Stimulated activated CD8-positive, alpha-beta memory T cell treated with anti-CD3 and anti-CD28 coated beads, Interleukin-12 subunit alpha, Interleukin-12 subunit beta, amount 100 ng/mL, for 4 hours (primary cell): ENCODE results near the gene GLB1L2.

Experiments used
- DNase-seq: peaks from one replicate; pipeline ENCODE4 v3.0.0-alpha.2; 2020; ENCODE audit warnings: low read depth

The GLB1L2 gene

DNA sequence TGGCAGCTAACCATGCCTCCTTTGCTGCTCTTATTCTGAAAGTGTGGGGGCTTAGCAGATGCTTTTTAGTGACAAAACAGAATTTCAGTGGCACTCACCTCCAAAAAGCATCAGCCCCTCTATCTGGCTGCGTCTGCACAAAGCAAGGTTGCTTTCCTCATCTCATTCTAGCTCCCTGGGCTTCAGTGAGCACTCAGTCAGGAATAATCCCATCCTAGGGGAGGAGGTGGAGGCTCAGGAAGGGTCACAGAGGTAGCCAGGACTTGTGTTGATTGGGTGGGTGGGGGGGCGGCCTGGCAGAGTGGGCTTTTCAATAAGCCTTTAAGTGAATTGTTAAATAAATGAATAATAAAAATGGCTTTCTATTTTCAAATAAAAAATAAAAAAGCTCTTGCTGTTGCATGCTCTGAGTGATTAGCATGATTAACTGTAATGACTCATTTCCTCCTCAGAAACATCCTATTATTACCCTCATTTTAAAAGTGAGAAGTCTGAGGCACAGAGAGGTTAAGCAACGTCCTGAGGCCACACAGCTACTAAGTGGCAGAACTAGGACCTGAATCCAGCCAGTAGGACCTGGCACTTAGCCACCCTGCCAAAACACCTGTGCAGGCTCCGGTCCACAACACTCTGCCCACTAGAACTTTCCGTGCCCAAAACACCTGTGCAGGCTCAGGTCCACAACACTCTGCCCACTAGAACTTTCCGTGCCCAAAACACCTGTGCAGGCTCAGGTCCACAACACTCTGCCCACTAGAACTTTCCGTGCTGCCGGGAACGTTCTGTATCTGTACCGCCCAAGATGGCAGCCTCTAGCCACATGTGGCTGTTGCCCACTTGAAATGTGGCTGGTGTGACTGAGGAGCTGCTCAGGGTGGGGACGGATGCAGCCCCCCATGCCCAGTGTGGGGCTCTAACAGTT is 74.7 kb downstream of the GLB1L2 start:
- no peak for DNase-seq

DNA sequence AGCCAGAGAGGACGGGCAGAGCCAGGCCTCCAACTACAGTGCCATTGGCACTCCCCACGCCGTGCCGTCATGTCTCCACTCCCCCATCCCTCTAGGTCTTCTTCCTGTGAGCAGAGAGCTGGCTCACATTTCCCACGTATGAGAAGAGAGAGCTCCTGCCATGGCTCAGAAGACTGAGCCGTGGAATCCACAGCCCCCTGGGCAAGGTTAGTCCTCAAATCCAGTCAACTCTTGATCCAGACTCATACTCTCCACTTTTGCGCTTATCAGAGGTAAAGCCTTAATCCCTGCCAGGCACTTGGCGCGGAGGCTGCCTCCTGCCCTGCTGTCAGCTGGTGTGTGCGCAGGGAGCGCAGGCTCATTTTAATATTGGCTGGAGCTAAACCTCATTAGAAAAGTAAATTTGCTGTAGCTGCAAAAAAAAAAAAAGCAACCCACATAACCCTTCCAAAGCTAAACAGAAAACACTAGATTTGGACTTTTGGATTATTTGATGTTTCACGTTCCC is 75.6 kb downstream of the GLB1L2 start:
- DNase-seq: no peak

DNA sequence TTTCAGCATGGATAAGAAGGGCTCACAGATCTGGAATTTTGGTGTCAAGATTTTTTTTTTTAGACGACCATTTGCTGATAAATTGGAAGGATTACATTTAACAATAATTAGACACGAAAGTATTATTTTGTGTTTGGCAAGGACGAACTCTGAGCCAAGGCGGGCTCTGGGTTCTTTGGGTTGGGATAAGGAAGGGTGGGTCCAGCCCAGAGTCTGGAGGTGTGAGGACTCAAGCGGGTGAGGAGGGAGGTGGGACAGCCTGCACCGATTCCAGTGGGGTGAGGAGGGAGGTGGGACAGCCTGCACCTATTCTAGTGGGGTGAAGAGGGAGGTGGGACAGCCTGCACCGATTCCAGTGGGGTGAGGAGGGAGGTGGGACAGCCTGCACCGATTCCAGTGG is 76.1 kb downstream of the GLB1L2 start:
- DNase-seq: no peak

DNA sequence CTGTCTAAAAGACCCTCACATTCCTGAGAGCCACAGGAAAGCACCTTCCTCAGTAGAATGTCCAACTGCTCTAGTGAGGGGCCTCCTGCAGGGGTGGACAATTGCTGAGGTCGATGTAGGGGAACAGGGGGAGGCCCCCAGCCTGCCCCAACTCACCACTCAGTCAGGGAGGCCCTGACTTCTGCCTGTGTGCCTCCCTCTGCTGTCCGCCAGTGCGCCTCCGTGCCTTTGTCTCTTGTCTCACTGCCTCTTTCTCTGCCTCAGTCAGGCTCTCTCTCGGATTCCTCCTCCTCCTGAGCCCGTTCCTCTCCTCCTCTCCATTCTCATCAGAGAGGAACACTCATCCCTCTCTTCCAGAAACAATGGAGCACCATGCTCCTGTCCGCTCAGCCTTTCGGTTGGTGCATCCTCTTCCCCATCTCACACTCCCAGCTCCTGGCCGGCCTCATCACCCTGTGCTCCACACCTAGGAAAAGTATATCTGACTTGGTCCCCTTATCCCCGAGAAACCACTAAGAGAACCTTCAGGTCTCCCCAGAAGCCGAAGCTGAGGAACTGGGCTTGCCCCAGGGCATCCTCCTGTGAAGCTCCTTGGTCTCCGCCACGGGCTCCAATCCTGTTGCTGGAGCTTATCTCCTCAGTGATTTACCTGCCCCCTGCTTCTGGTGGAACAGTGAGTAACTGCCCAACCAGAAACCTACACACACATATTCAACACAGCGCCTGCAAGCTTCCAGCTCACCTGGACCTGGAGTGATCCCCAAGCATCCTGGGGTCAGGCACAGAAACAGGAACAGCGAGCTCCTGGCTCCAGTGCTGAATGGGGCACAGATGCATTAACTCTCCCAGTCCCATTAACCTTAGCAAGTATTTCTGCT is 78.0 kb downstream of the GLB1L2 start:
- DNase-seq: no peak

DNA sequence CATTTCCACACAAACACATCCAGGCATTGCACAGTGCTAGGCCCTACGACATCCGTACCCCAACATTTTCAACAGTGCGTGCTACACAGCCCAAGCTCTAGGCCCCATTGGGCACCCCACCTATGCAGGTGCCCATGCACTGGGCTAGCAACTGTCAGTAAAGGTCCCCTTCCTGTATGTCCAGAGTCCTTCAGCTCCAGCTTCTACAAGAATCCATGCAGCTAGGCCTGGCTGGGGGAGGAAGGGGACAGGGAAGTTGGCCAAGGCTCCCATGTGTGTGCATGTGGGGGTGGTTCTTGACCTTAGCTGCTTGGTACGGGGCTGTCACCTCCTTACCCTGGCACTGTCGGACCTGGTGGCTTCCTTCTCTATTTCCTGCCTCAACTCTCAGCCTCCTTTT is 79.0 kb downstream of the GLB1L2 start:
- no peak for DNase-seq

DNA sequence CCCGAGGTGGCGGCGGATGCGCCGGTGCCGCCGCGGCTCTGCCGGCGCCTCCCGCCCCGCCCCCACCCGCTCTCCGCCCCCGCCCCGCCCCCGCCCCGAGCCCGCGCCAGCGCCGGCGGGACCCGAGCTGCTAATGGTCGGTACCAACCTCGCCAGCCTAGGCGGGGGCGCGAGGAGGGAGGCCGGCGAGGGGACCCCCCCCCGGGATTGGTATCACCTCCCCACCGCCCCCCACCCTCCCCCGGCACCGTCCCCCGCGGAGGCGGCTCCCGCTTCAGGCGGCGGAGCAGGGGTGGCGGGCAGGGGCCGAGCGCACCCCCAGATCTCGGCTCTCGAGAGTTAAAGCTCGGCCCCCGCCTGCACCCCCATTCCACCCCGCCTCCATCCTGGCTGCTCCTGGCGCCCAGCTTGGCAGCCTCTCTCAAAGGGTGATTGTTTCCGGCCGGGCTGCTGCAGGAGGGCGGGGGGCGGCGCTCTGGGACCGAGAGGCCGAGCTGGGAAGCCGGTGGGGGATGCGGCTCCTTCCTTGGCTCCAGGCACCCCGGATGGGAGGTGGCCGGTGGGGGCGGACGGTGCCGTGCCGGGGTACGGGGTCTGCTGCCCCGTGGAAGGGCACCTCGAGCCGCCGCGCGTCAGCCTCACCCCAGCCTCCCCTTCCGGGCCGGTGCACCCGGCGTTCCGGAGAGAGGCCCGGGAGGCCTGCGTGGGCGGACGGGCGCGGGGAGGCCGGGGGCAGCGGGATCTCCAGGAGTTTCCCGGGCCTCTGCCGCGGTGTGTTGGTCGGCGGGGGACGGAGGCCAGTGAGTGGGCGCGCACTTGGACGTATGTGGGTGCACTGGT is 80.6 kb downstream of the GLB1L2 start, which contains the start of gene B3GAT1:
B3GAT1 (minus strand) TSS at position 40 of the 840 bp plus-strand sequence. CDS start 24,583 bp downstream, outside the sequence.
- DNase-seq: peak; percentile 8

DNA sequence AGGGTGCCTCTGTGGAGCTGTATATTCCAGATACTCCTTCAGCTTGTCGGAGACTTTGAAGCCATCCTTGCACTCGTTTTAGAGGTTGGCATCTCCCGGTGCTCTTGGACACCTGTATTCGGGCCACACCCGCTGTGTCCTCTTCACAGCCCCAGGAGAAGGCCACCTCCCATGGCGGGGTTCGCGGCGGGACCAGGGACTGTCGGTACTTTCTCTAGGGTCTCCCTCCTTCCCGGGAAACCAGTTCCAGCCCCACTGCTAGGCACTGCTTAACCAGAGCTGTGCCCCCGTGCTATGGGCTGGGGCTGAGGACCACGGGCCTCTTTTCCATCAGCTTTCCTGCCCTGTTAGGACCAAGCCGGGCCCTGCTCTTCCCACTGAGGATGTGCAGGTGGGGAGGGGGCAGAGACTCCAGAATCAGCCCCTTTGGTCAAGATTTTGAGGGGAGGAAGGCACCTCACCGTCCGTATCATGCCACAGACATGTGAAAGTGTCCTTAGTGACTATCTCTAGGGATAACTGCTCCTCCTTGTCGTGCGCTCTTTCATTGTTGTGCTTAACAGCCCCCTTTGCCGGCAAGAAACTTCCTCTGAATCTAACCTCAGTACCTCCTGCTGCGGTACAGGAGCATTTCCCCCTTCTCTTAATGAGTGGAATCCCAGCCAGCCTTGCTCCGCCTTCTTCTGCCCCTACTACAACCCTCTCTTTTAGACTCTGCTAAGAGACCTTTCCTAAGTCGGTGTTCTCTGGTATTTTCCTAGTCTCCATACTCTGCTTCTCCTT is 81.4 kb downstream of the GLB1L2 start:
- no peak for DNase-seq

DNA sequence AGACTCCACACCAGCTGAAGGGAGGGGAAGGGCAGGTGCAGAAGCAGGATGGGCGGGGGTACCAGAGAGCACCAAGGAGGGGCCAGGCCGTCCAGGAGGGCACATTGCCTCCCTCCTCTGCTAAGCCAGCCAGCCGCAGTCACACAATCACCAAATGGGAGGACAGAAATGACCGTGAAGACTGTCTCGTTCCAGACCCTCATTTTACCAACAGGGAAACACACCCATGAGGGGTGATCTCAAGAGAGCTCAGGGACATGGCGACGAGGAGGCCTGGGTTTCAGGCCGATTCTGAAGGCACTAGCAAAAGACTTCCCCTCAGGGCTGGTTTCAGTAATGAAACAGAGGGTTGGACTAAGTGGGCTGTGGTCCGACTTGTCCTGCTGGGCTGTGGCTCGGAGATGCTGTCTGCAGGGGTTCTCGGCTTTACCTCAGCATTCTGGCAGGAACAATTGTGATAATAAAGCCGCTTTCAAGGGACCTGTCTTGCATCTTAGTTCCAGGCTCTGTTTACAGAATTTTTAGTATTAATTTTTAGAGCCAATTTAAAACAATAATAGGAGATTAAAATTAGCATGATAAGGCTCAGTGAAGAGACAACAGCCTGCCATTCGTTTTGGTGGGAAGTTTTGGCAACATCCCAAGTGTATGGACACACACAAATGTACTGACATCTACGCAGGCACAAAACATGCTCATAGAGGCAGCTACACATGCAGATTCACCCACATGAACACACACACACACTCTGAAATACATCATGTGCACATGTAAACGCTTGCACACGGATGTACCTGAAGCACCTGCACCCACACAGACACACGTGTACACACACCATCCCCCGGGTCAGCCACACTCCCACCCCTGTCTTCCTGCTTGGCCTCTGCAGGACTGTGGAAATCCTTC is 82.3 kb downstream of the GLB1L2 start:
- DNase-seq: no peak

DNA sequence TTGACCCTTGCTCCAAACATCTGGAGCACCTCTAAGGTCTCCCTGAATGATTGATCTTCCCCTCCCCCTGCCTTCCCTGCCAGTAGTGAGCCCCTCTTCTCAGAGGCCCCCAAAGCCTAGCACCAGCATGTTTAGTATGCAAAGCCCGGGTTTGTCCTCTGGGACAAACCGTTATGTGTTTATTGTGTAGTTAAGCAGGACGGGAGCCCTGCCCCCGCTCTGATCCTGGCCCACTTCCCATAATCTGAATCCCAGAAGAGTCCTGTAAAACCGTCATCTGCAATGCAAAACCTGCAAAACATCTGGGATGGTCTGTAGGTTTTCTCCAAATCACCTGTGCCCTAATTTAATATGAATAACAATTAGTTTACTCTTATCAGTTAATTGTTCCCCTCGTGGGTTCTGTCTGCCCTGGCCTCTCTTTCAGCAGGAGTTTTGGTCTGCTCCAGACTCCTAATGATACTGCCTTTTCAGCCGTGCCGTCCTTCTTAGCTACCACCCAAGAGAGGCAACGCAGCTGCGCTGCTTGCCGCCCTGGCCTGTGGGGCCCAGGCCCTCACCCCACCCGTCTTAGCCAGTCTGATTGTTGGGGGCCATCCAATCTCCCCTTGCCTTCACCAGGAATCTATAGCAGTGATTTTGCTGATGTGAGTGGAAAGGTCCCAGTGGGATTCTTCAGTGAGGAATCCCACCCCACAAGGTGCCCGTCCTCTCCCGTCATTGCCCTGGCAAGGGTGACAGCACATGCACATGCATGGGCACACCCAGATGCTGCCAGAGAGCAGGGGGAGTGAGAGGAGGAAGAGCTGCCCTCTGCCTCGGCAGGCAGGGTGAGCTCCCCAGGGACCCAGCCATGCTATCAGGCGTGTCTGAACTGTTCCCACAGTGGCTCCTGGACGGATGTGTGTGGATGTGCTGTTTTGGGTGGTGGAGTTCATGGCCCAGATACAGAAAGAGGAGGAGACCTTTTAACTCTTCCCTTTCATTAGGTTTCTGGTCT is 83.3 kb downstream of the GLB1L2 start:
- no peak for DNase-seq

DNA sequence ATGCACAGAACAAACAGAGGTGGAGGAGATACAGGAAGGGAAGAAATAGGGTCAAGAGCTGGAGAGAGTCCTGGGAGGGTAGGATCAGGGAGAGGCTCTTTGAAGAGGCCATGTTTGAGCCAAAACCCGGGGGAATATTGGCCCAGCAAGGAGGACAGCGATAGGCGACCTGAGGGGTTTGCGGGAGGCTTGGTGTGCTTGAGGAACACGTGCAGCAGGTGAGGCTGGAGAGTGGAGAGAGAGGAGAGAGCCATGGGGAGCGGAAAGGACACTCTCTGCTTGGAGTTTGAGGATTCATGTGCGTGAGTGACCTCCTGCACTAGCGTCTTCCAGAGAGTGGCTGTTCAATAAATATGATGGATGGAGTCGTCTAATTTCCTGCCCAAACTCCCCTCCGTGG is 84.9 kb downstream of the GLB1L2 start:
- DNase-seq: no peak

DNA sequence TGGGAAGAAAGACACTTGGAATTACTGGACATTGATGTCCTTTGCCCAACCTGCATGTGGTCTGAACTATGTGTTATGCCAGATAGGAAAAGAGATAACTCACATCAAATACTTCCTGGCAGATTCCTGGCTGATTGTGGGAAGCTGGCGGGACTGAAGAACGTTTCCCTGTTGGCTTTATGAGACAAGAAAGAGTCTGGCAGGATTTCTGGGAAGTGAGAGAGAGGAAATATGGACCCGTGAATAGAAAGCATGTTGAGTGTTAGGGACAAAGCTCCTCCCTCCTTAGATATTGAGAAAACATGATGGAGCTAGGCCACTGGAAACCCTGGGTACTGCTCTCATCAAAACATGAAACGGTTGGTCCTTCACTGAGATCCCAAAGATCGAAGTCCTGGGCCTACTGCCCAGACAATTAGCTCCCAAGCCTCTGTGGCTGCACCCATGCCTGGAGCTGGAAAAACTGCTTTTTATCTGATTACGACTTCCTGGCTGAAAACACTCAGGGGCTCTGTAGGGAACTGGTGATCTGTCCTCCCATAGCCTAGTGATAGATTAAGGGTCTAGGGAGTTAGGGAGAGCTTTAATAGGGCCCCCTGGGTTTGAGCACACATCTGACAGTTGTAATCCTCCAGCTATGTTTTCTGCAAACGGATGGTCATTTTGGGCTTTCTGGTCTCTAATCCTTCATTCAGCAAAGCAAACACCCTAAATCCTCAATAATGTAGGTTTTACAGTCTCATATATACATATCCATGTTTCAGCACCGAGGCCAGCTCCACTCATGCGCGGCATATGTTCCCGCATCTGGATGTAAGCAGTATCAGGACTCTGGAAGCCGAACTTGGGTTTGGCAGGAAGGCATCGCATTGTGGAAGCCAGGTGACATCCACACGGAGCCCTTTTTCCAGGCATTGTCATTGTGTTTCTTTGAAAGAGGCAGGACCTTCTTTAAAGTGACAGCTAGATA is 86.4 kb downstream of the GLB1L2 start:
- DNase-seq: no peak

DNA sequence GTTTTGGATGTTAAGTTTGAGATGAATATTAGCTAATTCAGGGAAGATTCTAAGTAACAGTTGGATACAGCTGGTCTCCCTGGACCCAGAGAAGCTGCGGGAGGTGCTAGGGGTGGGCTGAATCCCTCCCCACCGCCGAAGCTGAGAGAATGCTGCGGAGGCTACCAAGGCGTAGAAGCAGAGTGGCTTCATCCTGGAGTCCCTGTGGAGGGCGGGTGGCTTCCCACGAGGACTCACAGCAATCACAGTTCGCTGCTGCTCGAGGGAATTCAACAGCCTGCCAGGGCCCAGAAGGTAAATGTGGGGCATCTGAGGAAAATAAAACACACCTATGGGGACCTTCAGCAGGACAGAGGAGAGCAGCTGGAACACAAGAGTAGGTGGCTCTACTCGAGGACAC is 91.3 kb downstream of the GLB1L2 start:
- no peak for DNase-seq

DNA sequence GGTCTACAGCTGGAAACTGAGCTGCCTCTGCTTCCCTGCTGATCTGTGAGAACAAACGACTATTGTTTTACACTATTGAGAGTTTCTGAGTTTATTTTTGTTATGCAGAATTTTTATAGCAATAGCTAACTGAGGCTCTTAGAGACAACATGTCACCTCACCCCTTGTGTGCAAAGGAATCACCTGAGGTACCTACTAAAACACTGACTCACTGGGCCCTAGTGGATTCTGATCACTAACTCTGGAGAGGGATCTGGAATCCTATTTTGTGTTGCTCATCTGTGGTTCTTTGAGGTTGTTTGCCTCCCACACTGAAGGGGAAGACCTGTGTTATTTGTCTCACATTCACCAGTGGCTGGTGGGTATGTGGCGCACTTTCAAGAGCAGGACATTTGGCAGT is 93.6 kb downstream of the GLB1L2 start:
- DNase-seq: no peak
